ENCODE results near the gene ZBTB6. TPM values are rescaled to one million over a fixed set of nuclear protein-coding genes. Genes with fewer than 3 reads are reported as not detected.

ZBTB6 gene
- total and polyA plus RNA-seq, 9 of the 15 experiments (the other 6 are each of a cell fraction or from before 2014, with no cell fraction given): 1.4 to 7.2 (median 5.3) TPM

DNA sequence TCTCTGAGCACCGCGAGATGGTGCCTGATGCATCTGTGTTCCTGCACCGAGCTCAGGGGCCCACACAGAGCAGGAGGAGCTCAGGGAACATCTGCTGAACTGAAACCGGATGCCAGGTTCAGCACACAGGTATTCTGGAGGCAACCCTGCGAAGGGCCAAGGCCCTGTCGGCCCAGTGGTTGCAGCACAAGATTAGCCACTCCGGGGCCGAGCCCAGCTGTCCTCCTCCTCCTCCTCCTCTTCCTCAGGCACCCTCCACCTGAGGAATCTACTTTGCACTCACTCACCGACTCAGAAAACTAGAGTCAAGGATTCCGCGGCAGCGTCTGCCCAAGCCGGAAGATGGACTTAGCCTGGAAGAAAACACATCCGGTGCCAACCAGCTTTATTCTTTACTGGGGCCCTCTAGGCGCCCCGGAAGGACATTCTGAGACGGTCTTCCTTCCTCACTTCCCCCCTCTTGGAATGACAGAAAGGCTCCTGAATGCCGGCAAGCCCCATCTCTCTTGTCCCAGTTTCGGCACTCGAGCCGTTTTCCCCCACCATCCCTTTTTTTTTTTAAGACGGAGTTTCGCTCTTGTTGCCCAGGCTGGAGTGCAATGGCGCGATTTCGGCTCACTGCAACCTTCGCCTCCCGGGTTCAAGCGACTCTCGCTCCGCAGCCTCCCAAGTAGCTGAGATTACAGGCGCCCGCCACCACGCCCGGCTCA lies at the start of gene ZBTB6 (continued):
- TF ChIP-seq, protein P1, sequence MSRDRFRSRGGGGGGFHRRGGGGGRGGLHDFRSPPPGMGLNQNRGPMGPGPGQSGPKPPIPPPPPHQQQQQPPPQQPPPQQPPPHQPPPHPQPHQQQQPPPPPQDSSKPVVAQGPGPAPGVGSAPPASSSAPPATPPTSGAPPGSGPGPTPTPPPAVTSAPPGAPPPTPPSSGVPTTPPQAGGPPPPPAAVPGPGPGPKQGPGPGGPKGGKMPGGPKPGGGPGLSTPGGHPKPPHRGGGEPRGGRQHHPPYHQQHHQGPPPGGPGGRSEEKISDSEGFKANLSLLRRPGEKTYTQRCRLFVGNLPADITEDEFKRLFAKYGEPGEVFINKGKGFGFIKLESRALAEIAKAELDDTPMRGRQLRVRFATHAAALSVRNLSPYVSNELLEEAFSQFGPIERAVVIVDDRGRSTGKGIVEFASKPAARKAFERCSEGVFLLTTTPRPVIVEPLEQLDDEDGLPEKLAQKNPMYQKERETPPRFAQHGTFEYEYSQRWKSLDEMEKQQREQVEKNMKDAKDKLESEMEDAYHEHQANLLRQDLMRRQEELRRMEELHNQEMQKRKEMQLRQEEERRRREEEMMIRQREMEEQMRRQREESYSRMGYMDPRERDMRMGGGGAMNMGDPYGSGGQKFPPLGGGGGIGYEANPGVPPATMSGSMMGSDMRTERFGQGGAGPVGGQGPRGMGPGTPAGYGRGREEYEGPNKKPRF (IDR thresholded peaks at IDR 0.05; ENCODE audit: low read depth, low read length): no peak
- TF ChIP-seq L3MBTL2 (IDR thresholded peaks at IDR 0.05) (peak; percentile 47), MBD2 (IDR thresholded peaks at IDR 0.05; ENCODE audit: borderline replicate concordance, low read depth) (no peak), HLTF (IDR thresholded peaks at IDR 0.05) (0 out of 2 replicates have a peak, but pooled peaks have one; percentile 67), KDM1A (IDR thresholded peaks at IDR 0.05) (peak in 1 of 2 experiments; percentile 38; a peak in 2 of 4 replicates), PCBP2 (IDR thresholded peaks at IDR 0.05; ENCODE audit: low read depth, low read length, poor library complexity, severe bottlenecking) (no peak), ASH1L (IDR thresholded peaks at IDR 0.05; ENCODE audit: borderline replicate concordance, low read depth, partially characterized antibody) (peak; percentile 41), HDGF (IDR thresholded peaks at IDR 0.05) (no peak), FOXM1 (IDR thresholded peaks at IDR 0.05; ENCODE audit: low read depth) (peak; percentile 33; the same call in 1 of the 2 replicates), FOXM1 (CRISPR knock-in tag; IDR thresholded peaks at IDR 0.05; ENCODE audit: low read depth) (no peak)
- TF ChIP-seq, protein P2, sequence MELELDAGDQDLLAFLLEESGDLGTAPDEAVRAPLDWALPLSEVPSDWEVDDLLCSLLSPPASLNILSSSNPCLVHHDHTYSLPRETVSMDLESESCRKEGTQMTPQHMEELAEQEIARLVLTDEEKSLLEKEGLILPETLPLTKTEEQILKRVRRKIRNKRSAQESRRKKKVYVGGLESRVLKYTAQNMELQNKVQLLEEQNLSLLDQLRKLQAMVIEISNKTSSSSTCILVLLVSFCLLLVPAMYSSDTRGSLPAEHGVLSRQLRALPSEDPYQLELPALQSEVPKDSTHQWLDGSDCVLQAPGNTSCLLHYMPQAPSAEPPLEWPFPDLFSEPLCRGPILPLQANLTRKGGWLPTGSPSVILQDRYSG (tag; conservative IDR thresholded peaks at IDR 0.05; ENCODE audit: low read depth): 0 out of 2 replicates have a peak, but pooled peaks have one; percentile 68
- TF ChIP-seq, protein P3, sequence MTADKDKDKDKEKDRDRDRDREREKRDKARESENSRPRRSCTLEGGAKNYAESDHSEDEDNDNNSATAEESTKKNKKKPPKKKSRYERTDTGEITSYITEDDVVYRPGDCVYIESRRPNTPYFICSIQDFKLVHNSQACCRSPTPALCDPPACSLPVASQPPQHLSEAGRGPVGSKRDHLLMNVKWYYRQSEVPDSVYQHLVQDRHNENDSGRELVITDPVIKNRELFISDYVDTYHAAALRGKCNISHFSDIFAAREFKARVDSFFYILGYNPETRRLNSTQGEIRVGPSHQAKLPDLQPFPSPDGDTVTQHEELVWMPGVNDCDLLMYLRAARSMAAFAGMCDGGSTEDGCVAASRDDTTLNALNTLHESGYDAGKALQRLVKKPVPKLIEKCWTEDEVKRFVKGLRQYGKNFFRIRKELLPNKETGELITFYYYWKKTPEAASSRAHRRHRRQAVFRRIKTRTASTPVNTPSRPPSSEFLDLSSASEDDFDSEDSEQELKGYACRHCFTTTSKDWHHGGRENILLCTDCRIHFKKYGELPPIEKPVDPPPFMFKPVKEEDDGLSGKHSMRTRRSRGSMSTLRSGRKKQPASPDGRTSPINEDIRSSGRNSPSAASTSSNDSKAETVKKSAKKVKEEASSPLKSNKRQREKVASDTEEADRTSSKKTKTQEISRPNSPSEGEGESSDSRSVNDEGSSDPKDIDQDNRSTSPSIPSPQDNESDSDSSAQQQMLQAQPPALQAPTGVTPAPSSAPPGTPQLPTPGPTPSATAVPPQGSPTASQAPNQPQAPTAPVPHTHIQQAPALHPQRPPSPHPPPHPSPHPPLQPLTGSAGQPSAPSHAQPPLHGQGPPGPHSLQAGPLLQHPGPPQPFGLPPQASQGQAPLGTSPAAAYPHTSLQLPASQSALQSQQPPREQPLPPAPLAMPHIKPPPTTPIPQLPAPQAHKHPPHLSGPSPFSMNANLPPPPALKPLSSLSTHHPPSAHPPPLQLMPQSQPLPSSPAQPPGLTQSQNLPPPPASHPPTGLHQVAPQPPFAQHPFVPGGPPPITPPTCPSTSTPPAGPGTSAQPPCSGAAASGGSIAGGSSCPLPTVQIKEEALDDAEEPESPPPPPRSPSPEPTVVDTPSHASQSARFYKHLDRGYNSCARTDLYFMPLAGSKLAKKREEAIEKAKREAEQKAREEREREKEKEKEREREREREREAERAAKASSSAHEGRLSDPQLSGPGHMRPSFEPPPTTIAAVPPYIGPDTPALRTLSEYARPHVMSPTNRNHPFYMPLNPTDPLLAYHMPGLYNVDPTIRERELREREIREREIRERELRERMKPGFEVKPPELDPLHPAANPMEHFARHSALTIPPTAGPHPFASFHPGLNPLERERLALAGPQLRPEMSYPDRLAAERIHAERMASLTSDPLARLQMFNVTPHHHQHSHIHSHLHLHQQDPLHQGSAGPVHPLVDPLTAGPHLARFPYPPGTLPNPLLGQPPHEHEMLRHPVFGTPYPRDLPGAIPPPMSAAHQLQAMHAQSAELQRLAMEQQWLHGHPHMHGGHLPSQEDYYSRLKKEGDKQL (CRISPR knock-in tag; IDR thresholded peaks at IDR 0.05; ENCODE audit: borderline replicate concordance): 0 out of 2 replicates have a peak, but pooled peaks have one; percentile 18
- TF ChIP-seq, protein P4, sequence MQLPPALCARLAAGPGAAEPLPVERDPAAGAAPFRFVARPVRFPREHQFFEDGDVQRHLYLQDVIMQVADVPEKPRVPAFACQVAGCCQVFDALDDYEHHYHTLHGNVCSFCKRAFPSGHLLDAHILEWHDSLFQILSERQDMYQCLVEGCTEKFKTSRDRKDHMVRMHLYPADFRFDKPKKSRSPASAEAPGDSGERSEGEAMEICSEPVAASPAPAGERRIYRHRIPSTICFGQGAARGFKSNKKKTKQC (CRISPR knock-in tag; IDR thresholded peaks at IDR 0.05): peak; percentile 32; the same call in 1 of the 2 replicates
- TF ChIP-seq, protein P5, sequence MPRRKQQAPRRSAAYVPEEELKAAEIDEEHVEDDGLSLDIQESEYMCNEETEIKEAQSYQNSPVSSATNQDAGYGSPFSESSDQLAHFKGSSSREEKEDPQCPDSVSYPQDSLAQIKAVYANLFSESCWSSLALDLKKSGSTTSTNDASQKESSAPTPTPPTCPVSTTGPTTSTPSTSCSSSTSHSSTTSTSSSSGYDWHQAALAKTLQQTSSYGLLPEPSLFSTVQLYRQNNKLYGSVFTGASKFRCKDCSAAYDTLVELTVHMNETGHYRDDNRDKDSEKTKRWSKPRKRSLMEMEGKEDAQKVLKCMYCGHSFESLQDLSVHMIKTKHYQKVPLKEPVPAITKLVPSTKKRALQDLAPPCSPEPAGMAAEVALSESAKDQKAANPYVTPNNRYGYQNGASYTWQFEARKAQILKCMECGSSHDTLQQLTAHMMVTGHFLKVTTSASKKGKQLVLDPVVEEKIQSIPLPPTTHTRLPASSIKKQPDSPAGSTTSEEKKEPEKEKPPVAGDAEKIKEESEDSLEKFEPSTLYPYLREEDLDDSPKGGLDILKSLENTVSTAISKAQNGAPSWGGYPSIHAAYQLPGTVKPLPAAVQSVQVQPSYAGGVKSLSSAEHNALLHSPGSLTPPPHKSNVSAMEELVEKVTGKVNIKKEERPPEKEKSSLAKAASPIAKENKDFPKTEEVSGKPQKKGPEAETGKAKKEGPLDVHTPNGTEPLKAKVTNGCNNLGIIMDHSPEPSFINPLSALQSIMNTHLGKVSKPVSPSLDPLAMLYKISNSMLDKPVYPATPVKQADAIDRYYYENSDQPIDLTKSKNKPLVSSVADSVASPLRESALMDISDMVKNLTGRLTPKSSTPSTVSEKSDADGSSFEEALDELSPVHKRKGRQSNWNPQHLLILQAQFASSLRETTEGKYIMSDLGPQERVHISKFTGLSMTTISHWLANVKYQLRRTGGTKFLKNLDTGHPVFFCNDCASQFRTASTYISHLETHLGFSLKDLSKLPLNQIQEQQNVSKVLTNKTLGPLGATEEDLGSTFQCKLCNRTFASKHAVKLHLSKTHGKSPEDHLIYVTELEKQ (CRISPR knock-in tag; IDR thresholded peaks at IDR 0.05): no peak
